Measurements from ENCODE around the gene WIPF3.
"Not testable (repeated sequence)": the region's sequence is repeated elsewhere in the genome, so short reads cannot be mapped to it uniquely, and the experiment has no call there.

Gene WIPF3

GRCh38 chr7:29884399-29885272 lies 78.3 kb downstream of the WIPF3 start:
- H3K4me3 ChIP-seq (ENCODE audit: low read depth in 1 of 2, low read length in 2 of 2): peak overlapping the region in 1 of 2 donors; percentile 38
- peaks cover 0 to 9% of the 10 kb centered on the region in 2 donors for H3K4me1 ChIP-seq (ENCODE audit: control insufficient read depth in 1 of 2, insufficient read depth in 2 of 2, low read length in 2 of 2)
- H3K9me3 ChIP-seq (ENCODE audit: control insufficient read depth in 1 of 2, low read length in 2 of 2): no peaks in the 10 kb centered on the region
- H3K27ac ChIP-seq (ENCODE audit: low read length): no peak overlapping the region
- H3K36me3 ChIP-seq (ENCODE audit: control insufficient read depth in 1 of 2, insufficient read depth in 2 of 2, low read length in 2 of 2): no peaks in the 10 kb centered on the region
- peaks cover 6% of the 10 kb centered on the region for H3K27me3 ChIP-seq (ENCODE audit: low read depth, low read length)

GRCh38 chr7:29885626-29886025 lies 79.3 kb downstream of the WIPF3 start:
- Histone ChIP-seq H3K4me1 (ENCODE audit: control insufficient read depth in 1 of 2, insufficient read depth in 2 of 2, low read length in 2 of 2) (peaks cover 0 to 9% of the 10 kb centered on the region in 2 donors), H3K9me3 (ENCODE audit: control insufficient read depth in 1 of 2, low read length in 2 of 2) (no peaks in the 10 kb centered on the region)

GRCh38 chr7:29886827-29887226 lies 80.5 kb downstream of the WIPF3 start:
- H3K36me3 ChIP-seq (ENCODE audit: control insufficient read depth in 1 of 2, insufficient read depth in 2 of 2, low read length in 2 of 2): no peaks in the 10 kb centered on the region
- H3K4me1 ChIP-seq (ENCODE audit: control insufficient read depth in 1 of 2, insufficient read depth in 2 of 2, low read length in 2 of 2): peaks cover 0 to 9% of the 10 kb centered on the region in 2 donors

More at GRCh38 chr7:29885626-29886025, 79.3 kb downstream of the WIPF3 start:
- Histone ChIP-seq H3K27me3 (ENCODE audit: low read depth, low read length) (peaks cover 6% of the 10 kb centered on the region), H3K27ac (ENCODE audit: low read length) (no peak overlapping the region), H3K36me3 (ENCODE audit: control insufficient read depth in 1 of 2, insufficient read depth in 2 of 2, low read length in 2 of 2) (no peaks in the 10 kb centered on the region), H3K4me3 (ENCODE audit: low read depth in 1 of 2, low read length in 2 of 2) (no peak overlapping the region)

GRCh38 chr7:29888006-29888405 lies 81.7 kb downstream of the WIPF3 start:
- H3K36me3 ChIP-seq (ENCODE audit: control insufficient read depth in 1 of 2, insufficient read depth in 2 of 2, low read length in 2 of 2): no peaks in the 10 kb centered on the region
- no peak overlapping the region for H3K27ac ChIP-seq (ENCODE audit: low read length)
- H3K4me1 ChIP-seq (ENCODE audit: control insufficient read depth in 1 of 2, insufficient read depth in 2 of 2, low read length in 2 of 2): peaks cover 0 to 9% of the 10 kb centered on the region in 2 donors
- peaks cover 6% of the 10 kb centered on the region for H3K27me3 ChIP-seq (ENCODE audit: low read depth, low read length)
- H3K9me3 ChIP-seq (ENCODE audit: control insufficient read depth in 1 of 2, low read length in 2 of 2): no peaks in the 10 kb centered on the region
- no peak overlapping the region for H3K4me3 ChIP-seq (ENCODE audit: low read depth in 1 of 2, low read length in 2 of 2)

More at GRCh38 chr7:29886827-29887226, 80.5 kb downstream of the WIPF3 start:
- peaks cover 6% of the 10 kb centered on the region for H3K27me3 ChIP-seq (ENCODE audit: low read depth, low read length)
- H3K4me3 ChIP-seq (ENCODE audit: low read depth in 1 of 2, low read length in 2 of 2): no peak overlapping the region
- H3K9me3 ChIP-seq (ENCODE audit: control insufficient read depth in 1 of 2, low read length in 2 of 2): no peaks in the 10 kb centered on the region
- H3K27ac ChIP-seq (ENCODE audit: low read length): no peak overlapping the region

GRCh38 chr7:29889288-29889687 lies 83.0 kb downstream of the WIPF3 start:
- no peak overlapping the region for H3K4me3 ChIP-seq (ENCODE audit: low read depth in 1 of 2, low read length in 2 of 2)
- H3K36me3 ChIP-seq (ENCODE audit: control insufficient read depth in 1 of 2, insufficient read depth in 2 of 2, low read length in 2 of 2): no peaks in the 10 kb centered on the region
- H3K27ac ChIP-seq (ENCODE audit: low read length): no peak overlapping the region
- no peaks in the 10 kb centered on the region for H3K27me3 ChIP-seq (ENCODE audit: low read depth, low read length)
- H3K4me1 ChIP-seq (ENCODE audit: control insufficient read depth in 1 of 2, insufficient read depth in 2 of 2, low read length in 2 of 2): peaks cover 0 to 11% of the 10 kb centered on the region in 2 donors
- H3K9me3 ChIP-seq (ENCODE audit: control insufficient read depth in 1 of 2, low read length in 2 of 2): no peaks in the 10 kb centered on the region

GRCh38 chr7:29890251-29890650 lies 83.9 kb downstream of the WIPF3 start:
- no peaks in the 10 kb centered on the region for H3K36me3 ChIP-seq (ENCODE audit: control insufficient read depth in 1 of 2, insufficient read depth in 2 of 2, low read length in 2 of 2)
- H3K27me3 ChIP-seq (ENCODE audit: low read depth, low read length): no peaks in the 10 kb centered on the region
- H3K9me3 ChIP-seq (ENCODE audit: control insufficient read depth in 1 of 2, low read length in 2 of 2): no peaks in the 10 kb centered on the region
- H3K4me1 ChIP-seq (ENCODE audit: control insufficient read depth in 1 of 2, insufficient read depth in 2 of 2, low read length in 2 of 2): peaks cover 0 to 6% of the 10 kb centered on the region in 2 donors
- no peak overlapping the region for H3K4me3 ChIP-seq (ENCODE audit: low read depth in 1 of 2, low read length in 2 of 2)
- no peak overlapping the region for H3K27ac ChIP-seq (ENCODE audit: low read length)

GRCh38 chr7:29890786-29891185 lies 84.5 kb downstream of the WIPF3 start:
- not testable (repeated sequence) for H3K27me3 ChIP-seq (ENCODE audit: low read depth, low read length); H3K27ac ChIP-seq (ENCODE audit: low read length); H3K36me3 ChIP-seq (ENCODE audit: control insufficient read depth in 1 of 2, insufficient read depth in 2 of 2, low read length in 2 of 2); H3K9me3 ChIP-seq (ENCODE audit: control insufficient read depth in 1 of 2, low read length in 2 of 2); H3K4me3 ChIP-seq (ENCODE audit: low read depth in 1 of 2, low read length in 2 of 2); H3K4me1 ChIP-seq (ENCODE audit: control insufficient read depth in 1 of 2, insufficient read depth in 2 of 2, low read length in 2 of 2)

- H3K27ac ChIP-seq (ENCODE audit: low read length): no peak overlapping the region
- H3K36me3 ChIP-seq (ENCODE audit: control insufficient read depth in 1 of 2, insufficient read depth in 2 of 2, low read length in 2 of 2): no peaks in the 10 kb centered on the region
- H3K4me1 ChIP-seq (ENCODE audit: control insufficient read depth in 1 of 2, insufficient read depth in 2 of 2, low read length in 2 of 2): peaks cover 0 to 6% of the 10 kb centered on the region in 2 donors
- peaks cover 0 to under 1% of the 10 kb centered on the region in 2 donors for H3K9me3 ChIP-seq (ENCODE audit: control insufficient read depth in 1 of 2, low read length in 2 of 2)
- H3K27me3 ChIP-seq (ENCODE audit: low read depth, low read length): no peaks in the 10 kb centered on the region
- no peak overlapping the region for H3K4me3 ChIP-seq (ENCODE audit: low read depth in 1 of 2, low read length in 2 of 2)
Observed at GRCh38 chr7:29891766-29892165, 85.5 kb downstream of the WIPF3 start.

GRCh38 chr7:29892231-29892630 lies 85.9 kb downstream of the WIPF3 start:
- Histone ChIP-seq H3K27ac (ENCODE audit: low read length) (no peak overlapping the region), H3K27me3 (ENCODE audit: low read depth, low read length) (no peaks in the 10 kb centered on the region), H3K36me3 (ENCODE audit: control insufficient read depth in 1 of 2, insufficient read depth in 2 of 2, low read length in 2 of 2) (no peaks in the 10 kb centered on the region), H3K4me1 (ENCODE audit: control insufficient read depth in 1 of 2, insufficient read depth in 2 of 2, low read length in 2 of 2) (peaks cover 0 to 6% of the 10 kb centered on the region in 2 donors), H3K4me3 (ENCODE audit: low read depth in 1 of 2, low read length in 2 of 2) (no peak overlapping the region), H3K9me3 (ENCODE audit: control insufficient read depth in 1 of 2, low read length in 2 of 2) (peaks cover 0 to 5% of the 10 kb centered on the region in 2 donors)

GRCh38 chr7:29893351-29893965 lies 87.2 kb downstream of the WIPF3 start:
- H3K27ac ChIP-seq (ENCODE audit: low read length): no peak overlapping the region
- H3K4me1 ChIP-seq (ENCODE audit: control insufficient read depth in 1 of 2, insufficient read depth in 2 of 2, low read length in 2 of 2): peaks cover 0 to 6% of the 10 kb centered on the region in 2 donors
- H3K4me3 ChIP-seq (ENCODE audit: low read depth in 1 of 2, low read length in 2 of 2): no peak overlapping the region
- peaks cover 0 to 8% of the 10 kb centered on the region in 2 donors for H3K9me3 ChIP-seq (ENCODE audit: control insufficient read depth in 1 of 2, low read length in 2 of 2)
- H3K36me3 ChIP-seq (ENCODE audit: control insufficient read depth in 1 of 2, insufficient read depth in 2 of 2, low read length in 2 of 2): no peaks in the 10 kb centered on the region
- H3K27me3 ChIP-seq (ENCODE audit: low read depth, low read length): no peaks in the 10 kb centered on the region

- peaks cover 0 to 9% of the 10 kb centered on the region in 2 donors for H3K9me3 ChIP-seq (ENCODE audit: control insufficient read depth in 1 of 2, low read length in 2 of 2)
- no peaks in the 10 kb centered on the region for H3K36me3 ChIP-seq (ENCODE audit: control insufficient read depth in 1 of 2, insufficient read depth in 2 of 2, low read length in 2 of 2)
- H3K27ac ChIP-seq (ENCODE audit: low read length): no peak overlapping the region
- H3K27me3 ChIP-seq (ENCODE audit: low read depth, low read length): no peaks in the 10 kb centered on the region
- peaks cover 0 to 6% of the 10 kb centered on the region in 2 donors for H3K4me1 ChIP-seq (ENCODE audit: control insufficient read depth in 1 of 2, insufficient read depth in 2 of 2, low read length in 2 of 2)
- H3K4me3 ChIP-seq (ENCODE audit: low read depth in 1 of 2, low read length in 2 of 2): no peak overlapping the region
Observed at GRCh38 chr7:29894256-29894655, 87.9 kb downstream of the WIPF3 start.
